ENCODE measurements around the gene TLR6. TPM values are rescaled to one million over a fixed set of nuclear protein-coding genes. Genes with fewer than 3 reads are reported as not detected.

Gene TLR6
- total RNA-seq, 1 donor from 2014 or later = not detected

DNA sequence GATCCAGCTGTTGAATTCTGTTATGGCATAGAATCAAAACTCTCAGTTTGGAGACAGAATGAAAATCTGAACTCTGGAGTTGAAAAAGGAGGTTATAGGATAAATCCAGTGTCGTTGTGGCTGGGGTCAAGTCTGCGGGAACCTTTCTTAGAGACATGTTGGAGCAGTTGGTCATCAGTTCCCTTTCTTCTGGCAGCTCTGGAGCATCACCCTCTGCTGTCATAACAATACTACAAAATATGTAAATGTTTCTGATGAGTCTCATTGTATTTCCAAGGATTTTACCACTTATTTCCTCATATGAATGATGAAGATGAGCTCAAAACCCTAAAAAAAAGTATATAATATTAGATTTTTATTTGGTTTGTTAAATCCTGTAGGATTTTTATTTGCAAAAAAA lies 81.3 kb downstream of the TLR6 start:
- no peaks in the 10 kb centered on the region for H3K9me3 Mint-ChIP-seq (ENCODE audit: unreplicated experiment)
- TF ChIP-seq, protein P1, sequence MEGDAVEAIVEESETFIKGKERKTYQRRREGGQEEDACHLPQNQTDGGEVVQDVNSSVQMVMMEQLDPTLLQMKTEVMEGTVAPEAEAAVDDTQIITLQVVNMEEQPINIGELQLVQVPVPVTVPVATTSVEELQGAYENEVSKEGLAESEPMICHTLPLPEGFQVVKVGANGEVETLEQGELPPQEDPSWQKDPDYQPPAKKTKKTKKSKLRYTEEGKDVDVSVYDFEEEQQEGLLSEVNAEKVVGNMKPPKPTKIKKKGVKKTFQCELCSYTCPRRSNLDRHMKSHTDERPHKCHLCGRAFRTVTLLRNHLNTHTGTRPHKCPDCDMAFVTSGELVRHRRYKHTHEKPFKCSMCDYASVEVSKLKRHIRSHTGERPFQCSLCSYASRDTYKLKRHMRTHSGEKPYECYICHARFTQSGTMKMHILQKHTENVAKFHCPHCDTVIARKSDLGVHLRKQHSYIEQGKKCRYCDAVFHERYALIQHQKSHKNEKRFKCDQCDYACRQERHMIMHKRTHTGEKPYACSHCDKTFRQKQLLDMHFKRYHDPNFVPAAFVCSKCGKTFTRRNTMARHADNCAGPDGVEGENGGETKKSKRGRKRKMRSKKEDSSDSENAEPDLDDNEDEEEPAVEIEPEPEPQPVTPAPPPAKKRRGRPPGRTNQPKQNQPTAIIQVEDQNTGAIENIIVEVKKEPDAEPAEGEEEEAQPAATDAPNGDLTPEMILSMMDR (IDR thresholded peaks at IDR 0.05; ENCODE audit: partially characterized antibody, unreplicated experiment) = no peak
- no peak for DNase-seq
- H3K27me3 Mint-ChIP-seq (ENCODE audit: unreplicated experiment) = no peaks in the 10 kb centered on the region
- no peak overlapping the region for H3K4me3 Mint-ChIP-seq (ENCODE audit: unreplicated experiment)
- no peak overlapping the region for H3K27ac Mint-ChIP-seq (ENCODE audit: unreplicated experiment)
- H3K36me3 Mint-ChIP-seq (ENCODE audit: unreplicated experiment) = no peaks in the 10 kb centered on the region
- H3K4me1 Mint-ChIP-seq (ENCODE audit: low read depth, unreplicated experiment) = no peaks in the 10 kb centered on the region

DNA sequence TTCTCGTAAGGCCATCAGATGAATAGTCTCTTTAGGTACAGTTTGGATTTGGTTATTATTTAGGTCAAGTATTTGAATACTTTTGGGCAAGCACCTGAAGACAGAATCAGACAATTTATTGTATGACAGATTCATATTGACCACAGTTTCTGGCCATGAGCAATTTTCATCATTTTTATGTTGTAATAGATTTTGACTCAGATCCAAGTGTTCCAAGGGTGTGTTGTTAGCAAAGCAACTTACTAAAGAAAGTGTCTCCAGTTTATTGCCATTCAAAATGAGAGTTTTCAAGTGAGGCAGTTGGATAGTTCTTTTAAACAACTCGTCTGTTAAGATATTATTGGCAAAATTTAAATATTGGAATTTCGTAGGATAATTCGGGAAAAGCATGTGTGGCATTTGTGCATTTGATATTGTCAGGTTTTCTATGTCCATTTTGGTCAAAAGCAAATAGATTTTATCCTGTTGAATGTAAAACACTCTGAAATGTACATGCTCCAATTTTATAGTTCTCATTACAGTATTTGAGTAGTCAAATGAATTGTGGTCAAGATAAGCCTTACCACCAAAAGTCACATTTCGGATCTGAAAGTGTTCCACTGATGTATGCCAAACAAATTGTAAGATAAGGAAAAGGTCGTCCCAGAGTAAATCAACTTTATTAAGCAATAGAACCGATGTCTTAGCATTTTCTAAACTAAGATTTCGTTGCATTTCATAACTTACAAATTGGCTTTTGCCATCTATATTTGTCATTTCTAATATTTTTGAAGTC lies 82.2 kb downstream of the TLR6 start:
- no peaks in the 10 kb centered on the region for H3K9me3 Mint-ChIP-seq (ENCODE audit: unreplicated experiment)
- no peak overlapping the region for H3K27ac Mint-ChIP-seq (ENCODE audit: unreplicated experiment)
- H3K4me1 Mint-ChIP-seq (ENCODE audit: low read depth, unreplicated experiment) = no peaks in the 10 kb centered on the region

More for the DNA sequence above, 82.2 kb downstream of the TLR6 start:
- no peak for DNase-seq
- Mint-ChIP-seq H3K36me3 (ENCODE audit: unreplicated experiment) (no peaks in the 10 kb centered on the region), H3K27me3 (ENCODE audit: unreplicated experiment) (no peaks in the 10 kb centered on the region), H3K4me3 (ENCODE audit: unreplicated experiment) (no peak overlapping the region)
- TF ChIP-seq, protein P1 (IDR thresholded peaks at IDR 0.05; ENCODE audit: partially characterized antibody, unreplicated experiment) = no peak

Small RNA genes lying within 50 kb of the gene (microRNA-seq; reads per million reads assigned to microRNA genes)
- 26.7 reads per million, percentile 61 among the genes with 10 or more reads in this experiment for gene MIR574 (ENCODE audit: unreplicated experiment)

Other genes with a start within 250 kb of the TLR6 start
- gene KLF3, start 192.6 kb downstream of the TLR6 start, total RNA-seq (ENCODE audit: unreplicated experiment) = 38.4 TPM
- gene TLR10, start 73.8 kb downstream of the TLR6 start, total RNA-seq (ENCODE audit: unreplicated experiment) = not detected
- gene TLR1, start 52.0 kb downstream of the TLR6 start, total RNA-seq (ENCODE audit: unreplicated experiment) = not detected
- gene FAM114A1, start 11.0 kb upstream of the TLR6 start, total RNA-seq (ENCODE audit: unreplicated experiment) = 1.0 TPM
- not detected for gene TMEM156, start 175.6 kb upstream of the TLR6 start, total RNA-seq (ENCODE audit: unreplicated experiment)
- gene KLHL5, start 205.4 kb upstream of the TLR6 start, total RNA-seq (ENCODE audit: unreplicated experiment) = 11.5 TPM

Measured in glutamatergic neuron (in vitro differentiated cells).